Measurements from ENCODE around the gene ADGRB2. TPM values are rescaled to one million over a fixed set of nuclear protein-coding genes. Genes with fewer than 3 reads are reported as not detected.

The ADGRB2 gene
- total RNA-seq, 4 donors from 2014 or later = 1.1 to 2.2 (median 1.7) TPM; not detected in 1

DNA sequence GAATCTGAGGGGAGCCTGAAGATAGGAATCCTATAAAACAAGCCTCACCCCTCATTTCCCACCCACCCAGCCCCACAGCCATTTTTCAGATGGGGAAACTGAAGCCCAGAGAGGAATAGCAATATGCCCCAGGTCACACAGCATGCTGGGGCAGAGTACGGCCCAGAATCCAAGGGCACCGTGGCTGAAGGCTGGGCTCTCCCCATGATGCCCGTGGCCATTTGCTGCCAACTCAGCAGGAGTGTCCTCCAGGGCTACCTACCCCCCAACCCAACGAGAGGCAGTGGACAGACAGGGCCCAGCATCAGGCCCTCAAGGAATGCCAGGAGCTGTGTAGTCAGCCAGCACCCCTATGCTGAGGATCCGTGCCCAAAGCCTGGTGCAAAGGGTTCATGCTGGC lies 68.8 kb downstream of the ADGRB2 start:
- H3K27me3 ChIP-seq = no peaks in the 10 kb centered on the region
- peaks cover 2 to 9% of the 10 kb centered on the region in 2 donors for H3K4me1 ChIP-seq
- no peak overlapping the region for H3K4me3 ChIP-seq
- intact Hi-C loops (cut with DNase I; ENCODE audit: low total_unique reads) = no loop called here
- no peak for DNase-seq
- in situ Hi-C loops (cut with MboI; ENCODE audit: low sequenced_read_pairs in 4 of 4) = no loop called here
- H3K9me3 ChIP-seq = no peaks in the 10 kb centered on the region
- ATAC-seq = no peak
- H3K36me3 ChIP-seq = no peaks in the 10 kb centered on the region
- H3K27ac ChIP-seq = no peak overlapping the region
- TF ChIP-seq, protein P1, sequence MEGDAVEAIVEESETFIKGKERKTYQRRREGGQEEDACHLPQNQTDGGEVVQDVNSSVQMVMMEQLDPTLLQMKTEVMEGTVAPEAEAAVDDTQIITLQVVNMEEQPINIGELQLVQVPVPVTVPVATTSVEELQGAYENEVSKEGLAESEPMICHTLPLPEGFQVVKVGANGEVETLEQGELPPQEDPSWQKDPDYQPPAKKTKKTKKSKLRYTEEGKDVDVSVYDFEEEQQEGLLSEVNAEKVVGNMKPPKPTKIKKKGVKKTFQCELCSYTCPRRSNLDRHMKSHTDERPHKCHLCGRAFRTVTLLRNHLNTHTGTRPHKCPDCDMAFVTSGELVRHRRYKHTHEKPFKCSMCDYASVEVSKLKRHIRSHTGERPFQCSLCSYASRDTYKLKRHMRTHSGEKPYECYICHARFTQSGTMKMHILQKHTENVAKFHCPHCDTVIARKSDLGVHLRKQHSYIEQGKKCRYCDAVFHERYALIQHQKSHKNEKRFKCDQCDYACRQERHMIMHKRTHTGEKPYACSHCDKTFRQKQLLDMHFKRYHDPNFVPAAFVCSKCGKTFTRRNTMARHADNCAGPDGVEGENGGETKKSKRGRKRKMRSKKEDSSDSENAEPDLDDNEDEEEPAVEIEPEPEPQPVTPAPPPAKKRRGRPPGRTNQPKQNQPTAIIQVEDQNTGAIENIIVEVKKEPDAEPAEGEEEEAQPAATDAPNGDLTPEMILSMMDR (IDR thresholded peaks at IDR 0.05 in 4 of 5, conservative IDR thresholded peaks at IDR 0.05 in 1 of 5) = no peak
- no peak for TF ChIP-seq POLR2A (IDR thresholded peaks at IDR 0.05)

DNA sequence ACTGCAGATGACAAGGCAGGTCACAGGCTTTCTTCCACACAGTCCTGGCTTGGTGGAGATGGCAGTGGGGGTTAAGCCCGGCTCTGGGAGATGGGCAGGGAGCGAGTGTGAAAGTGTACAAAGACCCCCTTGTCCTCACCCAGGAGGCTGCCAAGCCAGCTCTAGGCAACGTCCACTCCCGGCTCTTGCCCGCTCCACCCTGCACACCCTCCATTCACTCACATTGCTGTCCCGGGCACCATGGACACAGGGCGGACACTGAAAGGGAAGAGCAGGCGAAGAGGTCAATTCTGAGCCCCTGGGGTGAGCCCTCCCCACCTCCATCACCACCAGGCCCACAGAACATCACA lies 69.2 kb downstream of the ADGRB2 start:
- ATAC-seq = no peak
- in situ Hi-C loops (cut with MboI; ENCODE audit: low sequenced_read_pairs in 4 of 4) (no loop called here), intact Hi-C loops (cut with DNase I; ENCODE audit: low total_unique reads) (no loop called here)

DNA sequence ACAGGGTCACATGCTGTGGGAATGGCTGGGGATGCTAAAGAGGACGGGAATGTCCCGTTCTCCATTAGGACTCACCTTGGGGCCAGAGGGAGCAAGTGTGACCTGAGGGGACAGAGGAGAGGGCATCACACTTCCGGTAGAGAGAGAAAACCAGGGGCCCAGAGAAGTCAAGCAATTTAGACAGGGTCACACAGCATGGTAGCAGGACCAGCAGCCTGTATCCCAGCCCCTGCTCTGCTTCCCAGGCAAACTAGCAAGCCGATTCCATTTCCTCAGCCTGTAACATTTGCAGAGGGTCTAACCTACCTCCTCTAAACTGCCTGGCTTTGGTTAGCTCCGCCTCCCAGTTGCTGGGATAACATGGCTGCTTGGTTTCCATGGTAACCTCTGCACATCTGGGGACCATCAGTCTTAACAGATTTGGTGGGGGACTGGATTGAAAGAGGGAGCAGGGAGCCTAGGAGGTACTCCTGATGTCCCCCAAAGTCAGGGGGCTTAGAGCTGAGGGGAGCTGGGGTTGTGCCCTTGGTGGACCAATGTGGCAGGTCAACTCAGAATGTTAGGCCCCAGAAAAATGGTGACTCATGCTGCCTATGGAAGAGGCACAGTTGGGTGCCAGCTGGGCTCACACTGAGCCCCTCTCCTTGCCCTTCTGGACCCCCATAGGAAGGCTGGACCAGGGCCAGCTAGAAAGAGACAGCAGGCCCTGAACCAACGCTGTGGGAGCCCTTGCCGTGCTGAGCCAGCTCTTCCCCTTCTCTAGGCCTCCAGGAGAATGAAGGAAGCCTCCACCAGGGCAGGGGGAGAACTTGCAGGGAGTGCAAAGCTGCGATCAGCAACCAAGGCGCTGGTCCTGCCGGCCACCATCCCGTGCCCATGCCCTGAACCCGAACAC lies 69.8 kb downstream of the ADGRB2 start:
- Histone ChIP-seq H3K27ac (no peak overlapping the region), H3K36me3 (no peaks in the 10 kb centered on the region)
- intact Hi-C loops (cut with DNase I; ENCODE audit: low total_unique reads) = no loop called here

More for the DNA sequence above, 69.2 kb downstream of the ADGRB2 start:
- Histone ChIP-seq H3K4me1 (peaks cover 0 to 5% of the 10 kb centered on the region in 2 donors), H3K9me3 (no peaks in the 10 kb centered on the region), H3K27ac (no peak overlapping the region), H3K4me3 (no peak overlapping the region), H3K36me3 (no peaks in the 10 kb centered on the region), H3K27me3 (no peaks in the 10 kb centered on the region)
- TF ChIP-seq, protein P1 (IDR thresholded peaks at IDR 0.05 in 4 of 5, conservative IDR thresholded peaks at IDR 0.05 in 1 of 5) = no peak
- no peak for TF ChIP-seq POLR2A (IDR thresholded peaks at IDR 0.05)
- no peak for DNase-seq

DNA sequence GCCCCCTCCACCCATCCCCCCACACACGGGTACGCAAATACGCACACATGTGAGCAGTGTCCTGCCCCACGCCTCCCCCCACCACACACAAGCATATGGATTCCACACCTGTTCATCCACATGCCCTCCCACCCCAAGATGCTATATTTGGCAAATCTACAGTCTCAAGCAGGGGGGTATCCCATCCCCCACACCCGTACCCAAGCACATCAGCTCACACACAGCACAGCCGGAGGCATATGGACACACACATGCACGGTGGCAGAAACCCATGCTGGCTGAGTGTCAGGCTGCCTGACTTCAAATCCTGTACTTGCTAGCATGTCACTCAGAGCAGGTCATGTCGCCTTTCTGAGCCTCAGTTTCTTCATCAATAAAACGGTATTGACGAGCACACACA lies 70.9 kb downstream of the ADGRB2 start:
- in situ Hi-C loops (cut with MboI; ENCODE audit: low sequenced_read_pairs in 4 of 4) = no loop called here
- intact Hi-C loops (cut with DNase I; ENCODE audit: low total_unique reads) = no loop called here
- H3K36me3 ChIP-seq = no peaks in the 10 kb centered on the region

More for the DNA sequence above, 69.8 kb downstream of the ADGRB2 start:
- no peak for TF ChIP-seq POLR2A (IDR thresholded peaks at IDR 0.05)
- TF ChIP-seq, protein P1 (IDR thresholded peaks at IDR 0.05 in 4 of 5, conservative IDR thresholded peaks at IDR 0.05 in 1 of 5) = no peak
- no peak overlapping the region for H3K4me3 ChIP-seq
- no peaks in the 10 kb centered on the region for H3K4me1 ChIP-seq
- no peaks in the 10 kb centered on the region for H3K27me3 ChIP-seq
- no peaks in the 10 kb centered on the region for H3K9me3 ChIP-seq
- in situ Hi-C loops (cut with MboI; ENCODE audit: low sequenced_read_pairs in 4 of 4) = no loop called here
- DNase-seq (no peak), ATAC-seq (no peak)

More for the DNA sequence above, 70.9 kb downstream of the ADGRB2 start:
- no peaks in the 10 kb centered on the region for H3K4me1 ChIP-seq
- ATAC-seq = no peak
- no peak overlapping the region for H3K27ac ChIP-seq
- TF ChIP-seq, protein P1 (IDR thresholded peaks at IDR 0.05 in 4 of 5, conservative IDR thresholded peaks at IDR 0.05 in 1 of 5) = no peak
- TF ChIP-seq POLR2A (IDR thresholded peaks at IDR 0.05) = no peak
- no peaks in the 10 kb centered on the region for H3K9me3 ChIP-seq
- H3K4me3 ChIP-seq = no peak overlapping the region
- H3K27me3 ChIP-seq = no peaks in the 10 kb centered on the region
- no peak for DNase-seq

All from gastrocnemius medialis (tissue), 4 donors.